H1 (cell line): ENCODE data around the gene TBC1D9. TPM values are rescaled to one million over a fixed set of nuclear protein-coding genes. Genes with fewer than 3 reads are reported as not detected.

Experiments used
- ATF3 ChIP-seq: IDR thresholded peaks from 2 replicates; pipeline ENCODE4 v1.6.1; 2011; ENCODE audit warnings: low read depth, mild to moderate bottlenecking, low read length; ENCODE audit not compliant: insufficient read depth
- CEBPB ChIP-seq: IDR thresholded peaks from 2 replicates; pipeline ENCODE4 v1.6.1; 2012; ENCODE audit warnings: low read depth, low read length
- EZH2 ChIP-seq: fragments of 200-600 bp; sonication (generic); IDR thresholded peaks from 2 replicates; pipeline ENCODE4 v1.7.1; 2012; ENCODE audit warnings: low read depth, mild to moderate bottlenecking, moderate library complexity, low read length, inconsistent platforms; ENCODE audit not compliant: severe bottlenecking
- POLR2AphosphoS5 ChIP-seq: IDR thresholded peaks from 2 replicates; pipeline ENCODE4 v1.6.1; 2011; ENCODE audit warnings: low read depth, low read length
- TAF1 ChIP-seq: IDR thresholded peaks from 2 replicates; pipeline ENCODE4 v1.6.1; 2011; ENCODE audit warnings: mild to moderate bottlenecking, low read depth, low read length
- TAF7 ChIP-seq: optimal IDR thresholded peaks from 2 replicates; pipeline ENCODE3; 2011; ENCODE audit warnings: low read depth, mild to moderate bottlenecking, inconsistent platforms, low read length, moderate library complexity, borderline replicate concordance
- polyA plus RNA-seq, 7 experiments: library from polyadenylated mRNA; depleted of rRNA in 3 of 7; stranded (reverse) in 5 of 7; unstranded in 2 of 7; fragments of >200 nt in 5 of 7; fragments of 200-250 nt in 2 of 7; gene quantifications; 1 replicate in 5 of 7; 2 replicates in 1 of 7; 4 replicates in 1 of 7; pipeline versions ENCODE4 v1.2.1 to v1.2.3, GENCODE V29; 2011 to 2013; ENCODE audit warnings: missing spikeins in 2 of 7, mixed read lengths in 2 of 7
- total RNA-seq: library from RNA; stranded (reverse); fragmentation: NEBNext Ultra II Directional; extraction: Animal tissue kit (Norgen Biotek cat#: 25700); gene quantifications from 2 replicates; pipeline ENCODE4 v1.2.1, GENCODE V29; 2021

The TBC1D9 gene
- total and polyA plus RNA-seq, 2 of the 8 experiments (the other 6 are each of a cell fraction or from before 2014, with no cell fraction given): 0.94 to 1.0 TPM

GRCh38 chr4:140675599-140676231 lies 80.5 kb downstream of the TBC1D9 start (continued):
- TF ChIP-seq ATF3 (no peak), TAF1 (no peak), EZH2 (no peak), CEBPB (no peak), TAF7 (no peak), POLR2AphosphoS5 (no peak)
